OCI-LY3 (cell line): ENCODE data around the gene ADAP1.

ENCODE experiments used
- EZH2phosphoT487 ChIP-seq: fragments of 200-600 bp; shearing (Covaris generic); IDR thresholded peaks from 2 replicates; pipeline ENCODE4 v1.6.1; 2018; ENCODE audit warnings: antibody characterized with exemption, mixed run types, low read depth
- TF ChIP-seq, protein P1 (sequence below): fragments of 200-600, 300-600 bp; sonication (generic); IDR thresholded peaks from 2 replicates; pipeline ENCODE4 v1.5.1; 2014; ENCODE audit warnings: antibody characterized with exemption, low read length, low read depth

DNA sequence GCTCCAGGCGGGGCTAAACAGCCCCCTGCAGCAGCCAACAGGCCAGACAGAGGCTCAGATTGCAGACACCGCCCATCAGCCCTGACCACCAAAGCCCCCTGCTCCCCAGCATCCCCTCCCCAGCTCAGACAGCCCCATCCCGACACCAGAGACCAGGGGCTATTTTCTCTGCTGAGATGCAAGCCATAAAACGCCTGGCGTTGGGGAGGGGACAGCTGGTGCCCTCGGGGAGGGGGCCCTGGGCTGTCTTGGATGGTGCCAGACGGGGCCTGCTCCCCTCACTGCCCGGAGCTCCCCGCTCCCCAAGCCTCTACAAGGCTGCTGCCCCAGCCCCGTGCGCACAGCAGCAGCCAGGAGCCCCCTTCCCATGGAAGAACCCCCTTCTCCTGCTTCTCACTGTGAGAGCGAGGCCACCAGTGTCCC lies 46.3 kb downstream of the ADAP1 start:
- no peak for TF ChIP-seq EZH2phosphoT487
- TF ChIP-seq, protein P1, sequence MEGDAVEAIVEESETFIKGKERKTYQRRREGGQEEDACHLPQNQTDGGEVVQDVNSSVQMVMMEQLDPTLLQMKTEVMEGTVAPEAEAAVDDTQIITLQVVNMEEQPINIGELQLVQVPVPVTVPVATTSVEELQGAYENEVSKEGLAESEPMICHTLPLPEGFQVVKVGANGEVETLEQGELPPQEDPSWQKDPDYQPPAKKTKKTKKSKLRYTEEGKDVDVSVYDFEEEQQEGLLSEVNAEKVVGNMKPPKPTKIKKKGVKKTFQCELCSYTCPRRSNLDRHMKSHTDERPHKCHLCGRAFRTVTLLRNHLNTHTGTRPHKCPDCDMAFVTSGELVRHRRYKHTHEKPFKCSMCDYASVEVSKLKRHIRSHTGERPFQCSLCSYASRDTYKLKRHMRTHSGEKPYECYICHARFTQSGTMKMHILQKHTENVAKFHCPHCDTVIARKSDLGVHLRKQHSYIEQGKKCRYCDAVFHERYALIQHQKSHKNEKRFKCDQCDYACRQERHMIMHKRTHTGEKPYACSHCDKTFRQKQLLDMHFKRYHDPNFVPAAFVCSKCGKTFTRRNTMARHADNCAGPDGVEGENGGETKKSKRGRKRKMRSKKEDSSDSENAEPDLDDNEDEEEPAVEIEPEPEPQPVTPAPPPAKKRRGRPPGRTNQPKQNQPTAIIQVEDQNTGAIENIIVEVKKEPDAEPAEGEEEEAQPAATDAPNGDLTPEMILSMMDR = no peak
